ENCODE results near the gene GBGT1.

GRCh38 chr9:133167769-133168168 lies 4.1 kb upstream of the GBGT1 start:
- TF ChIP-seq POLR2A (IDR thresholded peaks at IDR 0.05) (no peak), CTCF (IDR thresholded peaks at IDR 0.05) (no peak), POLR2AphosphoS5 (IDR thresholded peaks at IDR 0.05) (no peak)

All from breast epithelium (tissue), 3 donors.